Spleen (tissue), 7 donors: ENCODE measurements around the gene CLDN16.

Source experiments
- CTCF ChIP-seq, 11 experiments: fragments of 200-600 bp in 7 of 11; fragments of 450-650 bp in 4 of 11; sonication (generic) in 4 of 11; IDR thresholded peaks in 8 of 11; conservative IDR thresholded peaks in 3 of 11; 1 replicate in 7 of 11; 2 replicates in 4 of 11; pipeline versions ENCODE4 v1.4.0 to v1.8.0; 2016 to 2021; ENCODE audit warnings: antibody characterized with exemption in 11 of 11, inconsistent platforms in 4 of 11, mild to moderate bottlenecking in 1 of 11
- POLR2A ChIP-seq, 3 donors: fragments of 450-650 bp; IDR thresholded peaks; one replicate each; pipeline ENCODE4 v1.5.1; 2017; ENCODE audit warnings: antibody characterized with exemption in 3 of 3, mild to moderate bottlenecking in 1 of 3
- POLR2AphosphoS5 ChIP-seq, 3 donors: sonication (generic); formaldehyde crosslinking; IDR thresholded peaks; one replicate each; pipeline ENCODE4 v1.5.1; 2017; ENCODE audit warnings: antibody characterized with exemption in 3 of 3
- donor health status: DM: no; HTN: no; CAD: no; lungs with moderate emphysema.
- donor health status: DM: no; HTN: no; CAD: no.
- donor health status: DM: no; HTN: no; CAD: no.

DNA sequence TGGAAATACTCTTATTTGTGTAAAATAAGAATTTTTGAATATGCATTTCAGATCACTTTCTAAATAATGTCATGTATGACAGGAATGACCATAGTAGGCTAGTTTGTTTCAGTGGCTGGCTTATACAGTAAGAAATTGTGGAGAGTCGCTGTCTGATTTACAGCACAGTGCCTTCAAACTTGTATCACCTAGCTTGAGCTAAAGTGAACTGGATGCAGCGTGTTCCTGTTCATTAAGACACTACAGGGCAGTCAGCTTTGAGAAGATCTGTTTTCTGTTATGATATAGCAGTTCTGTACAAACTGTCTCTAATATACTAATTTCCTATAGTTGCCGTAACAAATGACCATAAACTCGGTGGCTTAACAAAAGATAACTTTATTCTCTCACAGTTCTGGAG lies 9.9 kb downstream of the CLDN16 start:
- TF ChIP-seq CTCF (IDR thresholded peaks at IDR 0.05 in 8 of 11, conservative IDR thresholded peaks at IDR 0.05 in 3 of 11) (no peak), POLR2AphosphoS5 (IDR thresholded peaks at IDR 0.05) (no peak), POLR2A (IDR thresholded peaks at IDR 0.05) (no peak)
